Spleen (tissue), 7 donors: ENCODE data around the gene DBH.

Source experiments
- CTCF ChIP-seq, 11 experiments: fragments of 200-600 bp in 7 of 11; fragments of 450-650 bp in 4 of 11; sonication (generic) in 4 of 11; IDR thresholded peaks in 8 of 11; conservative IDR thresholded peaks in 3 of 11; 1 replicate in 7 of 11; 2 replicates in 4 of 11; pipeline versions ENCODE4 v1.4.0 to v1.8.0; 2016 to 2021; ENCODE audit warnings: antibody characterized with exemption in 11 of 11, inconsistent platforms in 4 of 11, mild to moderate bottlenecking in 1 of 11
- POLR2A ChIP-seq, 3 donors: fragments of 450-650 bp; IDR thresholded peaks; one replicate each; pipeline ENCODE4 v1.5.1; 2017; ENCODE audit warnings: antibody characterized with exemption in 3 of 3, mild to moderate bottlenecking in 1 of 3
- donor health status: DM: no; HTN: no; CAD: no; lungs with moderate emphysema.
- donor health status: DM: no; HTN: no; CAD: no.
- donor health status: DM: no; HTN: no; CAD: no.

GRCh38 chr9:133603135-133603927 is 32.8 kb upstream of the DBH start:
- TF ChIP-seq CTCF (IDR thresholded peaks at IDR 0.05 in 8 of 11, conservative IDR thresholded peaks at IDR 0.05 in 3 of 11) = no peak
- TF ChIP-seq POLR2A (IDR thresholded peaks at IDR 0.05) = no peak
